ENCODE results near the gene COQ8B.

Gene COQ8B

DNA sequence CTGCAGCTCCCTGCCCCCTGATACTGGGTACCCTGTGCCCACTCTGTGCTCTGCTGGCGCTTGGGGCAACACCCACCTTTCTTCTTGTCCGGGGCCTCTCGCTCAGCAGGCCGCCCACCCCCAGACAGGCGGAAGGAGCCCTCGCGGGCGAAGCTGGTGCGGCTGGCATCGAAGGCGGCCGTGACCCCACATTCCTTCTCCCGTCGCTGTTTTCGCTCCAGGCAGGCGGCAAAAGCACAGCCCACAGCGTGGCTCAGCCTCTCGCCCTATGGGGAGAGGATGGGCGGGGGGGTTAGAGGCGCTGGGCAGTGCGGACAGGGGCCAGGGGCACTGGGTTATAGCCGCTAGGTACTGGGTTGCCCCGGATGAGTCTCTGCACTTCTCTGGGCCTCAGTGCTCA, 39.5 kb downstream of the COQ8B start (continued):
- TF ChIP-seq ZNF8 (CRISPR knock-in tag; IDR thresholded peaks at IDR 0.05) (no peak), ZC3H10 (CRISPR knock-in tag; IDR thresholded peaks at IDR 0.05) (no peak), RARB (CRISPR knock-in tag; IDR thresholded peaks at IDR 0.05) (no peak), TOX (CRISPR knock-in tag; IDR thresholded peaks at IDR 0.05; ENCODE audit: borderline replicate concordance) (no peak), PPARA (CRISPR knock-in tag; IDR thresholded peaks at IDR 0.05; ENCODE audit: borderline replicate concordance) (no peak), BACH2 (CRISPR knock-in tag; IDR thresholded peaks at IDR 0.05; ENCODE audit: borderline replicate concordance) (no peak)
- TF ChIP-seq, protein P1, sequence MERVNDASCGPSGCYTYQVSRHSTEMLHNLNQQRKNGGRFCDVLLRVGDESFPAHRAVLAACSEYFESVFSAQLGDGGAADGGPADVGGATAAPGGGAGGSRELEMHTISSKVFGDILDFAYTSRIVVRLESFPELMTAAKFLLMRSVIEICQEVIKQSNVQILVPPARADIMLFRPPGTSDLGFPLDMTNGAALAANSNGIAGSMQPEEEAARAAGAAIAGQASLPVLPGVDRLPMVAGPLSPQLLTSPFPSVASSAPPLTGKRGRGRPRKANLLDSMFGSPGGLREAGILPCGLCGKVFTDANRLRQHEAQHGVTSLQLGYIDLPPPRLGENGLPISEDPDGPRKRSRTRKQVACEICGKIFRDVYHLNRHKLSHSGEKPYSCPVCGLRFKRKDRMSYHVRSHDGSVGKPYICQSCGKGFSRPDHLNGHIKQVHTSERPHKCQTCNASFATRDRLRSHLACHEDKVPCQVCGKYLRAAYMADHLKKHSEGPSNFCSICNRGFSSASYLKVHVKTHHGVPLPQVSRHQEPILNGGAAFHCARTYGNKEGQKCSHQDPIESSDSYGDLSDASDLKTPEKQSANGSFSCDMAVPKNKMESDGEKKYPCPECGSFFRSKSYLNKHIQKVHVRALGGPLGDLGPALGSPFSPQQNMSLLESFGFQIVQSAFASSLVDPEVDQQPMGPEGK (CRISPR knock-in tag; IDR thresholded peaks at IDR 0.05; ENCODE audit: borderline replicate concordance), result no peak

DNA sequence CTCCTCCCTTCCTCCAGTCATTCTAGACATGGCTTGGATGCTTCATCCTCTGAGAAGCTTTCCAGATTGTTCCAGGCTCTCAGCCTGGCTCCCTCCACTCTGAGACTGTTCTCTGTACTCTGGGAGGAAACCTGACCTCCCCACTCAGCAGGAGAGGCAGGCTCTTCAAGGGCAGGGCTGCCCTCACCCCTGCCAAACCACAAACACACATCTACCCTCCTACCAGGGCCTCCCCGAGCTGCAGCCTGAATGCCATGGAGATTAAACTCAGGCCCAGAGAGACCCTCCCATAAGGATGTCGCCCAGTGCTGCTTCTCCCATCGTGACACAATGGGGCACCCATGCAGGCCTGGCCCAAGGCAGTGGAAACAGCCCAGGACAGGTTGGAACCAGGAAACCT, 42.4 kb downstream of the COQ8B start:
- TF ChIP-seq, protein P2, sequence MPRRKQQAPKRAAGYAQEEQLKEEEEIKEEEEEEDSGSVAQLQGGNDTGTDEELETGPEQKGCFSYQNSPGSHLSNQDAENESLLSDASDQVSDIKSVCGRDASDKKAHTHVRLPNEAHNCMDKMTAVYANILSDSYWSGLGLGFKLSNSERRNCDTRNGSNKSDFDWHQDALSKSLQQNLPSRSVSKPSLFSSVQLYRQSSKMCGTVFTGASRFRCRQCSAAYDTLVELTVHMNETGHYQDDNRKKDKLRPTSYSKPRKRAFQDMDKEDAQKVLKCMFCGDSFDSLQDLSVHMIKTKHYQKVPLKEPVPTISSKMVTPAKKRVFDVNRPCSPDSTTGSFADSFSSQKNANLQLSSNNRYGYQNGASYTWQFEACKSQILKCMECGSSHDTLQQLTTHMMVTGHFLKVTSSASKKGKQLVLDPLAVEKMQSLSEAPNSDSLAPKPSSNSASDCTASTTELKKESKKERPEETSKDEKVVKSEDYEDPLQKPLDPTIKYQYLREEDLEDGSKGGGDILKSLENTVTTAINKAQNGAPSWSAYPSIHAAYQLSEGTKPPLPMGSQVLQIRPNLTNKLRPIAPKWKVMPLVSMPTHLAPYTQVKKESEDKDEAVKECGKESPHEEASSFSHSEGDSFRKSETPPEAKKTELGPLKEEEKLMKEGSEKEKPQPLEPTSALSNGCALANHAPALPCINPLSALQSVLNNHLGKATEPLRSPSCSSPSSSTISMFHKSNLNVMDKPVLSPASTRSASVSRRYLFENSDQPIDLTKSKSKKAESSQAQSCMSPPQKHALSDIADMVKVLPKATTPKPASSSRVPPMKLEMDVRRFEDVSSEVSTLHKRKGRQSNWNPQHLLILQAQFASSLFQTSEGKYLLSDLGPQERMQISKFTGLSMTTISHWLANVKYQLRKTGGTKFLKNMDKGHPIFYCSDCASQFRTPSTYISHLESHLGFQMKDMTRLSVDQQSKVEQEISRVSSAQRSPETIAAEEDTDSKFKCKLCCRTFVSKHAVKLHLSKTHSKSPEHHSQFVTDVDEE (CRISPR knock-in tag; IDR thresholded peaks at IDR 0.05), result no peak
- TF ChIP-seq, protein P3, sequence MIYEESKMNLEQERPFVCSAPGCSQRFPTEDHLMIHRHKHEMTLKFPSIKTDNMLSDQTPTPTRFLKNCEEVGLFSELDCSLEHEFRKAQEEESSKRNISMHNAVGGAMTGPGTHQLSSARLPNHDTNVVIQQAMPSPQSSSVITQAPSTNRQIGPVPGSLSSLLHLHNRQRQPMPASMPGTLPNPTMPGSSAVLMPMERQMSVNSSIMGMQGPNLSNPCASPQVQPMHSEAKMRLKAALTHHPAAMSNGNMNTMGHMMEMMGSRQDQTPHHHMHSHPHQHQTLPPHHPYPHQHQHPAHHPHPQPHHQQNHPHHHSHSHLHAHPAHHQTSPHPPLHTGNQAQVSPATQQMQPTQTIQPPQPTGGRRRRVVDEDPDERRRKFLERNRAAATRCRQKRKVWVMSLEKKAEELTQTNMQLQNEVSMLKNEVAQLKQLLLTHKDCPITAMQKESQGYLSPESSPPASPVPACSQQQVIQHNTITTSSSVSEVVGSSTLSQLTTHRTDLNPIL (CRISPR knock-in tag; IDR thresholded peaks at IDR 0.05; ENCODE audit: low read depth), result no peak
- TF ChIP-seq SNAI2 (CRISPR knock-in tag; IDR thresholded peaks at IDR 0.05) (no peak), TCF4 (CRISPR knock-in tag; IDR thresholded peaks at IDR 0.05; ENCODE audit: borderline replicate concordance) (no peak)
- no peak for ATAC-seq

DNA sequence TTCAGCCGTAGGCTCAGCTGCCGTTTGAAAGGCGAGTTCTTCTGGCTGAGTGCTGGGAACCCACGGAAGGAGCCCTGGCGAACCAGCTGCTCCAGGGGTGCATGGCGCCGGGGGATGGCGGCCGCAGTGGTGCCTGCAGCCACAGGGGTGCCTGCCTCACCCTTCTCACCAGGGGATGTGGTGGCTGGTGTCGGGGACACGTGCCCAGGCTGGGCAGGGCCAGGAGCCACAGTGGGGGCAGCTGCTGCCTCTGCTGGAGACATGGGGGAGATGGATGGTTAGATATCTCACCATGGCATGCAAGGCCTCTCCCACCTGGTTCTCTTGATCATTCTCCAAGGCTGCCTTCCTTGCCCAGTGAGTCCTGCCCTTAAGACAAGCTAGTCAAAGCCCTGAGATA, 43.3 kb downstream of the COQ8B start:
- TF ChIP-seq, protein P4, sequence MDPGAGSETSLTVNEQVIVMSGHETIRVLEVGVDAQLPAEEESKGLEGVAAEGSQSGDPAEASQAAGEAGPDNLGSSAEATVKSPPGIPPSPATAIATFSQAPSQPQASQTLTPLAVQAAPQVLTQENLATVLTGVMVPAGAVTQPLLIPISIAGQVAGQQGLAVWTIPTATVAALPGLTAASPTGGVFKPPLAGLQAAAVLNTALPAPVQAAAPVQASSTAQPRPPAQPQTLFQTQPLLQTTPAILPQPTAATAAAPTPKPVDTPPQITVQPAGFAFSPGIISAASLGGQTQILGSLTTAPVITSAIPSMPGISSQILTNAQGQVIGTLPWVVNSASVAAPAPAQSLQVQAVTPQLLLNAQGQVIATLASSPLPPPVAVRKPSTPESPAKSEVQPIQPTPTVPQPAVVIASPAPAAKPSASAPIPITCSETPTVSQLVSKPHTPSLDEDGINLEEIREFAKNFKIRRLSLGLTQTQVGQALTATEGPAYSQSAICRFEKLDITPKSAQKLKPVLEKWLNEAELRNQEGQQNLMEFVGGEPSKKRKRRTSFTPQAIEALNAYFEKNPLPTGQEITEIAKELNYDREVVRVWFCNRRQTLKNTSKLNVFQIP (CRISPR knock-in tag; IDR thresholded peaks at IDR 0.05; ENCODE audit: borderline replicate concordance, low read depth), result no peak
- no peak for TF ChIP-seq TOX (CRISPR knock-in tag; IDR thresholded peaks at IDR 0.05; ENCODE audit: borderline replicate concordance)
- no peak for TF ChIP-seq GLIS3 (CRISPR knock-in tag; IDR thresholded peaks at IDR 0.05)
- ATAC-seq, result no peak

DNA sequence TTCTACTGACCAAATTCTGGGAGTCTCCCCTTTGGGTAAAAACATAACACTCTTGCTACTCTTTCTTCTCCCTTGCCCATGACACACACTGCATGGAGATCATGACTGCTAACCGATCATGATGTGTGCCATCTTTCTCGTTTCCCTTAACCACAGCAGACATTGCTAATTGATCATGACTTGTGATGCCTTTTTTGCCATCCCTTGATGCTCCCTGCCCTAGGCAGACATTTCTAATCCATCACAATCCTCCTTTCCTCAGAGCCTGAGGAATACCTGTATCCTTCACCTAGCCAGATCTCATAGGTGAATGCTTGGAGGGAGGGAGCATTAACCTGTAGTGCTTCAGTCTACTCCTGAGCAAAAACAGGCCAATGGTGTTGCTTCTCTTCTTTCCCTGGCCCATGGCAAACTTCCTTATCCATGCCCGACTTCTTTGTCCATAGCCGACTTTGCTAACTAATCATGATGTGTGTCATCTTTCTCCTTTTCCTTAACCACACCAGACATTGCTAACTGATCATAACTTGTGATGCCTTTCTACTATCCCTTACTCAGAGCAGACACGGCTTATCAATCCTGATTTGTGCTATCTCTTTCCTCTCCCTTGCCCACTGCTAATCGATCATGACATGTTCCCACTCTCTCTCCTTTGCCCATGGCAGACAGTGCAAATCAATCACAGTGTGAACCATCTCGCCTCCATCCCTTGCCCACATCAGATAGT, 44.0 kb downstream of the COQ8B start:
- TF ChIP-seq ZNF70 (CRISPR knock-in tag; IDR thresholded peaks at IDR 0.05) (no peak), TOX (CRISPR knock-in tag; IDR thresholded peaks at IDR 0.05; ENCODE audit: borderline replicate concordance) (no peak), GLIS3 (CRISPR knock-in tag; IDR thresholded peaks at IDR 0.05) (no peak), ESRRG (CRISPR knock-in tag; IDR thresholded peaks at IDR 0.05) (no peak), OSR1 (CRISPR knock-in tag; IDR thresholded peaks at IDR 0.05) (no peak), TCF4 (CRISPR knock-in tag; IDR thresholded peaks at IDR 0.05; ENCODE audit: borderline replicate concordance) (no peak), ZFP30 (CRISPR knock-in tag; IDR thresholded peaks at IDR 0.05) (no peak), ARNTL (CRISPR knock-in tag; IDR thresholded peaks at IDR 0.05; ENCODE audit: borderline replicate concordance, low read depth) (no peak), ZFP3 (CRISPR knock-in tag; IDR thresholded peaks at IDR 0.05) (no peak), BACH2 (CRISPR knock-in tag; IDR thresholded peaks at IDR 0.05; ENCODE audit: borderline replicate concordance) (no peak), SNAI2 (CRISPR knock-in tag; IDR thresholded peaks at IDR 0.05) (no peak)
- TF ChIP-seq, protein P4 (CRISPR knock-in tag; IDR thresholded peaks at IDR 0.05; ENCODE audit: borderline replicate concordance, low read depth), result no peak
- TF ChIP-seq, protein P1 (CRISPR knock-in tag; IDR thresholded peaks at IDR 0.05; ENCODE audit: borderline replicate concordance), result no peak
- TF ChIP-seq, protein P3 (CRISPR knock-in tag; IDR thresholded peaks at IDR 0.05; ENCODE audit: low read depth), result no peak
- TF ChIP-seq, protein P5, sequence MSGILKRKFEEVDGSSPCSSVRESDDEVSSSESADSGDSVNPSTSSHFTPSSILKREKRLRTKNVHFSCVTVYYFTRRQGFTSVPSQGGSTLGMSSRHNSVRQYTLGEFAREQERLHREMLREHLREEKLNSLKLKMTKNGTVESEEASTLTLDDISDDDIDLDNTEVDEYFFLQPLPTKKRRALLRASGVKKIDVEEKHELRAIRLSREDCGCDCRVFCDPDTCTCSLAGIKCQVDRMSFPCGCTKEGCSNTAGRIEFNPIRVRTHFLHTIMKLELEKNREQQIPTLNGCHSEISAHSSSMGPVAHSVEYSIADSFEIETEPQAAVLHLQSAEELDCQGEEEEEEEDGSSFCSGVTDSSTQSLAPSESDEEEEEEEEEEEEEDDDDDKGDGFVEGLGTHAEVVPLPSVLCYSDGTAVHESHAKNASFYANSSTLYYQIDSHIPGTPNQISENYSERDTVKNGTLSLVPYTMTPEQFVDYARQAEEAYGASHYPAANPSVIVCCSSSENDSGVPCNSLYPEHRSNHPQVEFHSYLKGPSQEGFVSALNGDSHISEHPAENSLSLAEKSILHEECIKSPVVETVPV (CRISPR knock-in tag; IDR thresholded peaks at IDR 0.05), result no peak
- ATAC-seq, result no peak

Data from SK-N-SH treated with all-trans-retinoic acid at 6 μM for 48 hours (cell line).